GM12864 (cell line): Measurements from ENCODE around the gene GNAT1.

Source experiments
- DNase-seq: peaks from one replicate; pipeline ENCODE4 v3.0.0-alpha.2; 2011; ENCODE audit warnings: low read depth
- H3K4me3 ChIP-seq: 2 replicates; pipeline ENCODE4 v1.5.1; 2011; ENCODE audit warnings: mild to moderate bottlenecking, low read depth, low read length, control low read depth
- TF ChIP-seq, protein P1 (sequence below): IDR thresholded peaks from 2 replicates; pipeline ENCODE4 v1.5.1; 2011; ENCODE audit warnings: low read depth, mild to moderate bottlenecking, moderate library complexity, low read length, control low read depth, inconsistent platforms; ENCODE audit errors: missing control alignments

Gene GNAT1

DNA sequence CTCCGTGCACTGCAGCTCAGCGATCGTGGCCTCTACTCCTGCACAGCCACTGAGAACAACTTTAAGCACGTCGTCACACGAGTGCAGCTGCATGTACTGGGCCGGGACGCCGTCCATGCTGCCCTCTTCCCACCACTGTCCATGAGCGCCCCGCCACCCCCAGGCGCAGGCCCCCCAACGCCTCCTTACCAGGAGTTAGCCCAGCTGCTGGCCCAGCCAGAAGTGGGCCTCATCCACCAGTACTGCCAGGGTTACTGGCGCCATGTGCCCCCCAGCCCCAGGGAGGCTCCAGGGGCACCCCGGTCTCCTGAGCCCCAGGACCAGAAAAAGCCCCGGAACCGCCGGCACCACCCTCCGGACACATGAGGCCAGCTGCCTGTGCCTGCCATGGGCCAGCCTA, 3.7 kb upstream of the GNAT1 start:
- no peak for DNase-seq
- no peak overlapping the region for H3K4me3 ChIP-seq
- TF ChIP-seq, protein P1, sequence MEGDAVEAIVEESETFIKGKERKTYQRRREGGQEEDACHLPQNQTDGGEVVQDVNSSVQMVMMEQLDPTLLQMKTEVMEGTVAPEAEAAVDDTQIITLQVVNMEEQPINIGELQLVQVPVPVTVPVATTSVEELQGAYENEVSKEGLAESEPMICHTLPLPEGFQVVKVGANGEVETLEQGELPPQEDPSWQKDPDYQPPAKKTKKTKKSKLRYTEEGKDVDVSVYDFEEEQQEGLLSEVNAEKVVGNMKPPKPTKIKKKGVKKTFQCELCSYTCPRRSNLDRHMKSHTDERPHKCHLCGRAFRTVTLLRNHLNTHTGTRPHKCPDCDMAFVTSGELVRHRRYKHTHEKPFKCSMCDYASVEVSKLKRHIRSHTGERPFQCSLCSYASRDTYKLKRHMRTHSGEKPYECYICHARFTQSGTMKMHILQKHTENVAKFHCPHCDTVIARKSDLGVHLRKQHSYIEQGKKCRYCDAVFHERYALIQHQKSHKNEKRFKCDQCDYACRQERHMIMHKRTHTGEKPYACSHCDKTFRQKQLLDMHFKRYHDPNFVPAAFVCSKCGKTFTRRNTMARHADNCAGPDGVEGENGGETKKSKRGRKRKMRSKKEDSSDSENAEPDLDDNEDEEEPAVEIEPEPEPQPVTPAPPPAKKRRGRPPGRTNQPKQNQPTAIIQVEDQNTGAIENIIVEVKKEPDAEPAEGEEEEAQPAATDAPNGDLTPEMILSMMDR = no peak

DNA sequence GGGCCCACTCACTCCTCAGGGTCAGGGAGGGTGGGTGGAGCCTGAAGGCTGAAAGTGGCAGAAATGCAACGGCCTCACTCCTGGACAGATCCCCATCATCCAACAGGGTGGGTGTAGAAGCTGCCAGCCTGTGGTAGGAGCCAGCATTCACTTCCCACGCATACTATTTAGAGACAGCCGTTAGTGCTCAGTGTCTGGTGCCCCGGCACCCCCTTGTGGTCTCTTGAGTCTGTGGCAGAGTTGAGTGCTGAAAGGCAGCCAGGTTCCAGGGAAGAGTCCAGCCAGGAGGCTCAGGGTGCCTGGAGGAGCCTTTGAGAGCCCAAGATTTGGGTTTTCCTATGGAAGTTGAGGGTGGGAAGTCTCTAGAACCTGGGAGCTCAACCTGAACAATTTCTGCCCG, 2.1 kb upstream of the GNAT1 start:
- no peak overlapping the region for H3K4me3 ChIP-seq
- TF ChIP-seq, protein P1 = peak; percentile 65
- DNase-seq = no peak

DNA sequence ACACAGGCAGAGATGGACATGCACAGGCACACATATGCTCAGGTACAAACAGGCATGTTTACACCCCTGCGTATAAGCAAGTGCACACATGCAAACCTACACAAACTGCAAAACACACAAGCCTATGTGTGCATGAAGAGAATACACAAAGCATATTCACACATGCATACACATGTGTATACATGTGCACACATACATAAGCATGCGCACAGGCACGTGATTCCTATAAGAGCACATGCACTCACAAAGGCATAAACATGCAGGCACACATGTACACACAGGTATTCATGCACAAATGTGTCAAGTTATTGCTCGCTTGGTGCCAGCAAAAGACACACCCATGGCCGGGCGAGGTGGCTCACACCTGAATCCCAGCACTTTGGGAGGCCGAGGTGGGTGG, 1.4 kb upstream of the GNAT1 start:
- TF ChIP-seq, protein P1 = no peak
- no peak overlapping the region for H3K4me3 ChIP-seq
- no peak for DNase-seq

DNA sequence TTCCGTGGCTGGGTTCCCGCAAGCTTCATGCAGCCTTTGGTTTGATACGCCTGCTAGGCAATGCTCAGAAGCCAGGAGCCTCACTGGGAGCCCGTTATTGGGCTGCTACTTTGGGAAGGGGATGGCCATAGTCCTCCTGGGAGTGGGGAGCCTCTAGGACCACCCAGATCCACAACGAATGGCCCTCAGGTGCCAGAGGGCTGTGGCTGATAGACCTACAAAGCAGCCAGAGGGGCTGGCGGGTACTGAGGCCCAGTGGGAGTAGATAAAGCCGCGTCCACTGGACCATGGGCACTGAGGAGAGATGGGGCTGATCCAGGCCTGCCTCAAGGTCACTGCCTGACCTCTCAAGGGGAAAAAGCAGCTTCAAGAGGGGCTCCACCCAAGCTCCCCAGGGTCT, 714 bp downstream of the GNAT1 start:
- no peak overlapping the region for H3K4me3 ChIP-seq
- DNase-seq = no peak
- TF ChIP-seq, protein P1 = no peak

DNA sequence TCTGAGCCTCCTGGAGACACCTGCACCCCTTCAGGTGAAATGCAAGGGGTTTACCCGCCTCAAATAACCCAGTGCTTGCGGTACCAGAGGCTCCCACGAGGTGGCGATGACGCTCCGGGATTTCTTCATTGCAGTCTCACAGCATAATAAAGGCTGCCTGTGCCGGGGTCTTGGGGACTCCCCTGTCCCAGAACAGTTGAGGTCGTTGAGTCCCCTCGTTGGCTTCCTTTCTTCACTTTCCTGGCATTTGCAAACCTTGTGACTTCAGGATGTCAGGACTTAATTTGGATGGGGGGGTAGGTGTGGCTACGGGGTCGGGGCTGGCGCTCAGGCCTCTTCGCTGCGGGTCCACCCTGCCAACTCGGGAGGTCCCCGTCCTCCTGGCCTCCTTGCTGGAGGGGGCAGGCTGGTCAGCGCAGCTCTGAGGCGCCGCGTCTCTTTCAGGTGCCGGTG, 1.3 kb downstream of the GNAT1 start:
- no peak overlapping the region for H3K4me3 ChIP-seq
- DNase-seq = peak; percentile 39
- TF ChIP-seq, protein P1 = peak; percentile 94

DNA sequence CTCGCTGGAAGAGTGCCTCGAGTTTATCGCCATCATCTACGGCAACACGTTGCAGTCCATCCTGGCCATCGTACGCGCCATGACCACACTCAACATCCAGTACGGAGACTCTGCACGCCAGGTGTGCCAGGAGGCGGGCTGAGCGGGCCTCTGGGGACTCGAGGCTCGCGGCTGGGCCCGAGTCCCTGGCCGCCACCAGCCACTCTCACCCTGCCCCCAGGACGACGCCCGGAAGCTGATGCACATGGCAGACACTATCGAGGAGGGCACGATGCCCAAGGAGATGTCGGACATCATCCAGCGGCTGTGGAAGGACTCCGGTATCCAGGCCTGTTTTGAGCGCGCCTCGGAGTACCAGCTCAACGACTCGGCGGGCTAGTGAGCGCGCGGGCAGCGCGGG, 1.9 kb downstream of the GNAT1 start:
- no peak overlapping the region for H3K4me3 ChIP-seq
- no peak for DNase-seq
- TF ChIP-seq, protein P1 = no peak

DNA sequence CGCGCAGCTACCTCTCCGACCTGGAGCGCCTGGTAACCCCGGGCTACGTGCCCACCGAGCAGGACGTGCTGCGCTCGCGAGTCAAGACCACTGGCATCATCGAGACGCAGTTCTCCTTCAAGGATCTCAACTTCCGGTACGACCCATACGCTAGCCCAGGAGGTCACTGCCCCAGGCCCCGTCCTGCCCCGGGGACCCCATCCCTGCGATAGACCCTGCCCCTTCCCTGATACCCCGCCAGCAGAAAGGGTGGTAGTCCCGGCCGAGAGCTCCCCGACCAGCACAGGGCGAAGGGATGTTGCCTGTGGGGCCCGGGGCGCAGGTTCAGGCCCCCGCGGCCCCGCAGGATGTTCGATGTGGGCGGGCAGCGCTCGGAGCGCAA, 2.3 kb downstream of the GNAT1 start:
- no peak for DNase-seq
- H3K4me3 ChIP-seq = no peak overlapping the region
- TF ChIP-seq, protein P1 = no peak
